GM12864 (cell line): Measurements from ENCODE around the gene PNPLA2.

Experiments used
- DNase-seq: peaks from one replicate; pipeline ENCODE4 v3.0.0-alpha.2; 2011; ENCODE audit warnings: low read depth
- H3K4me3 ChIP-seq: 2 replicates; pipeline ENCODE4 v1.5.1; 2011; ENCODE audit warnings: mild to moderate bottlenecking, low read depth, low read length, control low read depth
- TF ChIP-seq, protein P1 (sequence below): IDR thresholded peaks from 2 replicates; pipeline ENCODE4 v1.5.1; 2011; ENCODE audit warnings: low read depth, mild to moderate bottlenecking, moderate library complexity, low read length, control low read depth, inconsistent platforms; ENCODE audit errors: missing control alignments

PNPLA2 gene

DNA sequence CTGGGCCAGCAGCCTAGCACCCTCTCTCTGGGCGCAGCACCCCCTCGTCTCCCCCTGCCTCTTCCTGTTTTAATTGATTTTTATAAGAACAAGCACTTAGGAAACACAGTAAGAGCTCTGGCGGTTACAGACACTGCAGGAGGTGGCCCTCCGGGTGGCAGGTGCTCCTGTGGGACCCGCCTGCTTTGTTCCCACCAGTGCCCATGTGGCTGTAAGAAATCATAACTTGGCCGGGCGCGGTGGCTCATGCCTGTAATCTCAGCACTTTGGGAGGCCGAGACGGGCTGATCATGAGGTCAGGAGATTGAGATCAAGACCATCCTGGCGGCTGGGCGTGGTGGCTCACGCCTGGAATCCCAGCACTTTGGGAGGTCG lies 42.4 kb downstream of the PNPLA2 start:
- TF ChIP-seq, protein P1, sequence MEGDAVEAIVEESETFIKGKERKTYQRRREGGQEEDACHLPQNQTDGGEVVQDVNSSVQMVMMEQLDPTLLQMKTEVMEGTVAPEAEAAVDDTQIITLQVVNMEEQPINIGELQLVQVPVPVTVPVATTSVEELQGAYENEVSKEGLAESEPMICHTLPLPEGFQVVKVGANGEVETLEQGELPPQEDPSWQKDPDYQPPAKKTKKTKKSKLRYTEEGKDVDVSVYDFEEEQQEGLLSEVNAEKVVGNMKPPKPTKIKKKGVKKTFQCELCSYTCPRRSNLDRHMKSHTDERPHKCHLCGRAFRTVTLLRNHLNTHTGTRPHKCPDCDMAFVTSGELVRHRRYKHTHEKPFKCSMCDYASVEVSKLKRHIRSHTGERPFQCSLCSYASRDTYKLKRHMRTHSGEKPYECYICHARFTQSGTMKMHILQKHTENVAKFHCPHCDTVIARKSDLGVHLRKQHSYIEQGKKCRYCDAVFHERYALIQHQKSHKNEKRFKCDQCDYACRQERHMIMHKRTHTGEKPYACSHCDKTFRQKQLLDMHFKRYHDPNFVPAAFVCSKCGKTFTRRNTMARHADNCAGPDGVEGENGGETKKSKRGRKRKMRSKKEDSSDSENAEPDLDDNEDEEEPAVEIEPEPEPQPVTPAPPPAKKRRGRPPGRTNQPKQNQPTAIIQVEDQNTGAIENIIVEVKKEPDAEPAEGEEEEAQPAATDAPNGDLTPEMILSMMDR: no peak
- no peak for DNase-seq
- no peak overlapping the region for H3K4me3 ChIP-seq

DNA sequence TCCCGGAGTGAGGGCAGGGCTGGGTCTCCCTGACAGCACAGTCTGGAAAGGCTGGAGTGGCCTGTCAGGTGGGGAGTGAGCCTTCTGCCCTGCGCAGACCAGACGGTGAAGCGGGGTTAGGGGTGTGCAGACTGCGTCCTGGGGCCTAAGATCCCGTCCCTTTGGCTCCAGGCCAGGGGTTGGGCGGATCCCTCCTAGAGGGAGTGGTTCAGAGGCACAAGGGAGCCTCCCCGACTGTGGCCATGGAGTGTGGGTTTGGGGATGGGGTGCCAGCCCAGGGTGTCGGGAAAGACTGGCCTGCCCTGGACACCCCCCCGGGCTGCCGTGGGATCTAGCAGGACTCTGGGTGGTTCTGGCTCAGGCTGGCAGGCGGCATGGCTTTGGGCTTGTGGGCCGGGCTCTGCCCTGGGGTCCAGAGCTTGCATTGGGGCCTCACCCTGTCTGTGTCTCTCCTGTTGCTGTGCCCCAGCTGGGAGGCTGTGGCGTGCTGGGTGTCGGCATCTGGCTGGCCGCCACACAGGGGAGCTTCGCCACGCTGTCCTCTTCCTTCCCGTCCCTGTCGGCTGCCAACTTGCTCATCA lies 43.5 kb downstream of the PNPLA2 start:
- DNase-seq: no peak
- TF ChIP-seq, protein P1: no peak
- no peak overlapping the region for H3K4me3 ChIP-seq

DNA sequence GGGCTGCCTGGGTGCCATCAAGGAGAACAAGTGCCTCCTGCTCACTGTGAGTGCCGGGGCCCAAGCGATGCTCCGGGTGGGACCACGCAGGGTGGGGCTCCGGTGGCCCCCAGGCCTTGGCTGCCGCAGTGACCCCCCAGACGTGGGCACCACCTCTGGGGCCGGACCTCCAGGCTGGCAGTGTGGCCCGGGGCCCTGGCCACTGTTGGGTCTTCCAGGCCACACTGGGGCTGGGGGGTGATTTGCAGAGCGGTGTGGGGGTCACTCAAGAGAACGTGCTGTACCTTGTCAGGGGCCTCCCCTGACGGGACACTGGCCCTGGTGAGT lies 43.9 kb downstream of the PNPLA2 start:
- no peak for DNase-seq
- H3K4me3 ChIP-seq: no peak overlapping the region
- TF ChIP-seq, protein P1: no peak

DNA sequence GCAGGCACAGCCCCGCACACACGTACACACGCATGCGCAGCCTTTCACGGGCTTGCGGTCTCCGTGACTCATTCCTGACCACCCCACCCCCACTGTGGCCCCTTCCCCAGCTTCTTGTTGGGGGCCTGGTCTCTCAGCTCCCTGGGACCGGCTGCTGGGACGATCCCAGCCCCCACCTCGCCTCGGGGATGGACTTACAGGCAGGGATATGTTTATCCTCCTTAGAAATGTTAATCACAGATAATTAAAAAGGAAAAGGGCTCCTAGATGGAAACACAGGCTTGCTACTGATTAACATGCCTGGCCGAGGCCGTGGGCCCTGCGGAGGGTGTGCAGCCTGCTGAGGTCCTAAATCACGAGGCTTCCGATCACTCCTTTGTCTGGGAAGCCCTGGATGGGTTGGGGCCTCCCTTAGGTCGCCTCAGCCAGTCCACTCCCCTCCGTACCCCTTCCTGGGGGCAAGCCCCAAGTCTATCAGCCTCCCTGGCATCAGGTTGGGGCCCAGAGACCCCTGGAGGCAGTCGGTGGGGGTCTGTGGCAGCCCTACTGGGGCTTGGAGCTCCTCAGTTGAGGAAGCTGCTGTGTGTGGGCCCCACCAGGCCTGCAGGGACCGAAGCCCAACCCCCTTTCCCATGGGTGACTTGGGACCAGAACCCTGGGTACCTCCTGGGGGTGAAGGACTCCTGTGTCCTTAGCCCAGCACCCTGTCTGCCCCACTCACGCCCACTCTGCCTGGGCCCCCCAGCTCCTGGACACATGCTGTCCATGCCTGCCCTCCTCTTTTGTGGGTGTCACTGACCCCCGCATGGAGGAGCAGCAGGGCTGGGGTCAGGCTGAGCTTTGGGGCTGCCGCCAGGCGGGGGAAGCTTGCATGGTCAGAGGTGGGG lies 44.6 kb downstream of the PNPLA2 start:
- no peak for DNase-seq
- H3K4me3 ChIP-seq: no peak overlapping the region
- TF ChIP-seq, protein P1: no peak

DNA sequence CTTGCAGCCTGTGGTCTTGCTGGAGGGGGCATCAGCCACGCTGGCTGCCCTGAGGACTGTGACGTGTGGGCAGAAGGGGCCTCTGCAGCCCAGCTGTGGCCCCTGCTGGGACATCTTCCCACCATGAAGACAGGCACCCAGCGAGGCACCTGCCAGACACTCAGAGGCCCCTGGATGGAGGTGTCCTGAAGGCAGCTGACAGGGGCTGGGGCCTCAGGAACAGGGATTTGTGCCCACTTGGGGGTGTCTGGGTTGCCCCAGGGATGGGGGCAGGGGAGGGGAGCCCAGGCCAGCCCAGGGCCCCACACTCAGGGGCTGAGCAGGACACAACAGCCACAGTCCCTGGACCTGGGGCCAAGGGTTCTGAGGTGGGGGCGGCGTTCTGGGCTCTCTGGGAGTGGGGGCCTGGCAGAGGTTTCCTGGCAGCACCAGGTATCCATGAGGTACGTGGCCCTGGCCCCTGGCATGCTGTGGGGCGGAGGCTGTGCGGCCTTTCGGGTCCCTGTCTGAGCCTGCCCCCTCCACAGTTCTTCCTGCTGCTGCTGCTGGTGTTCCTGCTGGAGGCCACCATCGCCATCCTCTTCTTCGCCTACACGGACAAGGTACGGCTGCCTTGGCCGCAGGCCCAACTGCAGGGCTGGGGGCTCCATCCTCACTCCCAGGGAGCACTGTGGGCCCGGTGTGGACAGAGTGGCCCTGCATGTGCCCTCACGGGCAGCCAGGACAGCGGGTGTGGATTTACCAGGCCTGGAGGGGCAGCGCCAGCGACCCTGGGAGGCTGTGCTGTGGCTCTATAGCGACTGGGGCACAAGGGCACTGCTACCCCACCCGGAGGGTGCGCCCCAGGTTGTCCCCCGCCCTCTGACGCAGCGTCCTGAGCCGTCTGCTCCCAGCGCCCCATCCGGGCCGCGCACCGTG lies 45.5 kb downstream of the PNPLA2 start:
- H3K4me3 ChIP-seq: no peak overlapping the region
- TF ChIP-seq, protein P1: no peak
- no peak for DNase-seq

DNA sequence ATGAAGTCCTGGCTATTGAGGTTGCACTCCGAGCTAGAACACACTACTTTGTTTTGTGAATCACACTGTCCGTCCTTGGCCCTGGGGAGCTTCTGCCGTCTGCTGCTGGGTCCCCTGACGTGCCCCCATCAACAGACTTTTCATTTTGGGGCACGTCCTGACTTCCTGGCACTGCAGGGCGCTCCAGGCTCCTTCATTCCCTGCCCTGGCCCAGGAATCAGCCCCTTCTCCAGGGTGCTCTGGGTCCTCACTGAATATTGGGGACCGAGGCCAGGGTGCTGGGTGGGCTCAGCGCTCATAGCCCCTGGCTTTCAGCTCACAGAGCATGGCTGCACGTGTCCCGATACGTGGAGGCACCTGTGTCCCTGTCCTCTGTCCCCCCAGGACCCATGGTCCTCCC lies 46.2 kb downstream of the PNPLA2 start:
- DNase-seq: no peak
- TF ChIP-seq, protein P1: no peak
- H3K4me3 ChIP-seq: no peak overlapping the region
